HG03196 (cell line): ENCODE measurements around the gene GATB.

Experiments
- ATAC-seq: cut with Tn5 transposase; IDR thresholded peaks from one replicate; pipeline ENCODE4 v1.9.1; 2021; ENCODE audit not compliant: unreplicated experiment

The GATB gene

GRCh38 chr4:151657896-151658295 lies 102.9 kb downstream of the GATB start:
- no peak for ATAC-seq

GRCh38 chr4:151656058-151656457 lies 104.7 kb downstream of the GATB start:
- no peak for ATAC-seq

GRCh38 chr4:151653548-151653918 lies 107.3 kb downstream of the GATB start:
- ATAC-seq, result no peak

GRCh38 chr4:151652841-151653547 lies 107.8 kb downstream of the GATB start:
- ATAC-seq, result no peak

- no peak for ATAC-seq
These were observed 109.3 kb downstream of the GATB start for GRCh38 chr4:151651496-151651895.

GRCh38 chr4:151649479-151649878 lies 111.3 kb downstream of the GATB start:
- no peak for ATAC-seq

- no peak for ATAC-seq
These were observed 114.5 kb downstream of the GATB start for GRCh38 chr4:151646322-151646721.

GRCh38 chr4:151644622-151645021 lies 116.2 kb downstream of the GATB start:
- ATAC-seq, result no peak

- ATAC-seq, result no peak
These were observed 117.2 kb downstream of the GATB start for GRCh38 chr4:151643564-151643963.

GRCh38 chr4:151641983-151642382 lies 118.8 kb downstream of the GATB start:
- no peak for ATAC-seq

GRCh38 chr4:151641167-151641566 lies 119.6 kb downstream of the GATB start:
- no peak for ATAC-seq

GRCh38 chr4:151640381-151640780 lies 120.4 kb downstream of the GATB start:
- ATAC-seq, result no peak

- no peak for ATAC-seq
These were observed 122.4 kb downstream of the GATB start for GRCh38 chr4:151638295-151638858.

- ATAC-seq, result no peak
These were observed 129.5 kb downstream of the GATB start for GRCh38 chr4:151631349-151631748.

- no peak for ATAC-seq
These were observed 131.6 kb downstream of the GATB start for GRCh38 chr4:151629097-151629783.

GRCh38 chr4:151628001-151628608 lies 132.7 kb downstream of the GATB start:
- no peak for ATAC-seq

GRCh38 chr4:151627491-151627890 lies 133.3 kb downstream of the GATB start:
- no peak for ATAC-seq

GRCh38 chr4:151626751-151627150 lies 134.1 kb downstream of the GATB start:
- no peak for ATAC-seq

- no peak for ATAC-seq
These were observed 134.6 kb downstream of the GATB start for GRCh38 chr4:151626228-151626627.

- ATAC-seq, result no peak
These were observed 135.9 kb downstream of the GATB start for GRCh38 chr4:151624626-151625565.
